ENCODE data around the gene AP2A2.

AP2A2 gene

DNA sequence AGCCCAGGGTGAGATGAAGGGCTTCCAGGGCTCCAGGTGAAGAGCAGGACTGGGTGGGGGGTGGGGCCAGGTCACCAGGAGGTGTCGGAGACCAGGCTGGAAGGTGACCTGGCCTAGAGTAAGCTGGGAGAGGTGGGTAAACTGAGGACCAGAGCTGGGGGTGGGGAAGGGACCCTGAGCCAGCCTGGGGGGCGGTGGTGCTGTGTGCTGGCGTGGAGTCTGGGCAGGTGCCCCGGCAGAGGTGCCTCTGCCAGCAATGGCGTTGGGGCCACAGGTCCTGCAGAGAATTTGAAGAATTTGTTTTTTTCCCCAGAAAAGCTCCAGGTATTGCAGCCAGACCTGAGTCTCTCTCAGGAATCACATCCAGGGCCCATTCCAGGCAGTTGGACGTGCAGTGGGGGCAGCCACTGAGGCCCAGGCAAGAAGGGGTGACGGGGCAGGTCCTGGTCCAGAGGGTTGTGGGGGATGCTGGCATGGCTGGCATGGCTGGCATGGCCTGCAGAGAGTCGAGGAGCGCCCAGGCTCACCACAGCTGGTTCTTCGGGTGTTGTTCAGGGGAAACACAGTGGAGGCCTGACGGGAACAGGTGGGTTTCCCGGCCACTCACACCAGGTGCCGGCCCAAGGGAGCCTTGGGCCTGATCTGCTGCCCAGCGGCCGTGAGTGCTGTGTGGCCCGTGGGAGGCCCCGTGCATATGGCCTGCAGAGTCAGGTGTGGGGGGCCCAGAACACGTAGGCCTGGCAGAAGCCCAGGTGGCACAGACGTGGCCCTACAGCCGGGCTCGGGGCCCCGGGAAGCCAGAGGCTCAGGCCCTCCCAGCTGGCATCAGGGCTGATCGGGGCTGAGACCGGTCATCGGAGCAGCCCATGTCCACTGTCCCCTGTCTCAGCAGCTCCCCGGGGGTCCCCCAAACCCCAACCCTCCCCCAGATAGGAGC, 117.2 kb downstream of the AP2A2 start:
- DNase-seq (ENCODE audit: low read depth), result no peak

DNA sequence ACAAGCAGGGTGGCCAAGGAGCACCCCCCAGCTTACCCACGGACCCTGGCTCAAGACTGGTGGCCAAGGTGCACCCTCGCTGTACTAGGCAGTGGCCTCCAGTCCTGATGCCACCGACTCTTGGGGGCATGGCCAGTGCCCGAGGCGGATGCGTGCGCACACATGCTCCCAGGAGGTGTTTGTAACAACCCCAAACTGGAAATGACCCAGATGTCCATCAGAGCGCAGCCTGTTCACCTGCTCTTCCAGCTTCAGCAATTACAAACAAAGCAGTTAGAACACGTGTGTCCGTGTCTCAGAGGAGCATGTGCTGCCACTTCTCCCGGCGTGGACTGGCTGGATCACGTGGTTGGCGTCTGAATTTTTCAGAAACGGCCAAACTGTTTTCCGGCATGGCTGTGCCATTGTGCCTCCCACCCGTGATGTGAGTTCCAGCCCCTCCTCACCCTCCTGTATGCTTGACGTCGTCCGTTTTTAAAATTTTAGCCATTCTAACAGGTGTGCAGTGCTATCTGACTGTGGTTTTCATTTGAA, 118.0 kb downstream of the AP2A2 start:
- DNase-seq (ENCODE audit: low read depth), result no peak

DNA sequence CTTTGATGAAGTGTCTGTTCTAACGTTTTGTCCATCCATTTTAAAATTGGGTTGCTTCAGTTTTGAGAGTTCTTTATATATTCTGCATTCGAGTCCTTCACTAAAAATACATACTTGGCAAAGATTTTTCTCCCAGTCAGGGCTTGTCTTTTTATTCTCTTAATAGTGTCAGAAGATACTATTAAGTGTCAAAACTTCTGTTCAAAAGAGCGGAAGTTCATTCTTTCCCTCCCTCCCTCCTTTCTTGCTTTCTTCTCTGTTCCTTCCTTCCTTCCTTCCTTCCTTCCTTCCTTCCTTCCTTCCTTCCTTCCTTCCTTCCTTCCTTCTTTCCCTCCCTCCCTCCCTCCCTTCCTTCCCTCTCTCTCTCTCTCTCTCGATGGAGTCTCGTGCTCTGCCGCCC, 118.5 kb downstream of the AP2A2 start:
- no peak for DNase-seq (ENCODE audit: low read depth)

DNA sequence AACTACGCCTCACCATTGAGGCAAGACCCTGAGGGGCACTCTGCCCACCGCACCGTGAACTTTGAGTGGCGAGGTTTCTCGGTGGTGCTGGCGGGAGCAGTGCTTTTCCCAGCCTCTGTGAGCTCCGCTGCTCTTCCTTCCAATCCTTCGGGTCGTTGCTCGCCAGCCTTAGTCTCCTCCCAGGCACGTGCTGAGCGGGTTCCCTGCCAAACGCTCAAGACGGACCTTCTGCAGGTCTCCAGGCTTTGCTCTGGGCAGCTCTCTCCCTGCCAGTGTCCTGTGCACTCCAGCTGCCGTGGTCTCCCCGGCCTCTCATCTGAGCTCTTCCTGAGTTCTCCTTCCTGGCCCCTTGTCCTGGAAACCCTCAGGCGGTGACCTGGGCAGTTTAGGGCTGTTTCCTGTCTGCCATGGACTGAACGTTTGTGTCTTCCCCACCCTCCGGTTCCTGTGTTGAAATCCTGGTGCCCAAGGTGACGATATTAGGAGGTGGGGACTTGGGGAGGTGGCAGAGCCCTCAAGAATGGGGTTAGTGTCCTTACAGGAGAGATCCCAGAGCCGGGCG, 122.0 kb downstream of the AP2A2 start:
- no peak for DNase-seq (ENCODE audit: low read depth)

DNA sequence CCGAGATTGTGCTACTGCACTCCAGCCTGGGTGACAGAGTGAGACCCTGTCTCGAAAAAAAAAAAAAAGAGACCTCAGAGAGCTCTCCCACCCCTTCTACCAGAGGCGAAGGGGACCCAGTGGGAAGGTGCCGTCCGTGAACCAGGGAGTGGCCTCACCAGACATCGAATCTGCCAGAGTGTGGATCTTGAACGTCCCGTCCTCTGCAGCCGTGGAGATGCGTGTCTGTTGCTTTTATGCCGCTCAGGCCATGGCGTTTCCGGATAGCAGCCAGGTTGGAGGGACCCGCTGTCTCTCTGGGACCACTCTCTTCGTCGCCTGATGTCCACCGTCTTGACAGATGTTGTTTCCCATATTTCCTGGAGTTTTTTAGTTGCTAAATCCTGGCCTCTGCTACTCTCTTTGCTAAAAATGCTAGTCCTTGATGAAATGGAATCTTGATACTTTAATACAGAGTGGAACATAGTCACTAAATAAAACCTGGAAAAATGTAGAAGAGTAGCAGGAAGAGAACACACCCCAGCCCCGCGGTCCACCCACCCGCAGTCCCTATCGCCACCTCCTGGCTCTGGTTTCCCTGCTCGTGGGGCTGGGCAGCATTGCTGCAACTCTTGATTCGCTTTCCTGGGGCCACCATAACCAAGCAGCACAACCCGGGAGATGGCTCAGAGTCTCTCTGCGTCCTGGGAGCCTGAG, 122.9 kb downstream of the AP2A2 start:
- DNase-seq (ENCODE audit: low read depth), result no peak

DNA sequence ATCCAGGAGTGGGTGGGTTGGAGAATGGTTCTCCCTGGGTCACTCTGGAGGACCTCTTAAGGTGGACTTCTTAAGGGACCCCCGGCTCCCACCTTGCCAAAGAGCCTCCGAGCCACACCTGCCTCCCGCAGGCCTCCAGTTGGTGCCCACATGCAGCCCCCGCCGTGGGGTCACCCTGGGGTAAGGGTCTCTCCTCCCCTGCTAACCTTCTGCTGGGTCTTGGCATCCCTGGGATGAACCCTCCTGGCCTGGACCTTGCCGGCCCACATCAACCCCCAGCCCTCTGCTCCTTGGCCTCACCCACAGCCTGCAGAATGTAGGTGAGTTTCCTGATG, 123.4 kb downstream of the AP2A2 start:
- no peak for DNase-seq (ENCODE audit: low read depth)

DNA sequence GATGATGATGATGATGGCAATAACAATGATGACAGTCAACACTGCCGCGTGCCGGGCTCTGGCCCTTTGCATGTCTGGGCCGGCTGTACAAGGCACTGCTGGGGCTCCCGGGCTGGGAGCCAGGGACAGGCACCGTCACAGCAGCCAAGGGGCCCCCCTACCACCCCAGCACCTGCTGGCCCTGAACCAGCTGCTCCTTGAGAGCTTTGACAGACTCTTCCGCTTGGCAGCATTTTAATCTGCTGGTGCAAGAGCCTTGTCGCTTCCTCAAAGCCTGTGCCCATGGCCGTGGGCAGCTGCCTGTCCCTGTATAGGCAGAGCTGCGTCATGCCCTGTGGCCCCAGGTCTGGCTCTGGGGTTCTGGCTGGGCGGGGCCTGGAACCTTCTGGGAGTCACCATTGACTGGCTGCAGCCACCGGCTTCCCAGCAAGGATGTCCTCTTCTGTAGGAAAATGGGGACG, 123.8 kb downstream of the AP2A2 start:
- no peak for DNase-seq (ENCODE audit: low read depth)

DNA sequence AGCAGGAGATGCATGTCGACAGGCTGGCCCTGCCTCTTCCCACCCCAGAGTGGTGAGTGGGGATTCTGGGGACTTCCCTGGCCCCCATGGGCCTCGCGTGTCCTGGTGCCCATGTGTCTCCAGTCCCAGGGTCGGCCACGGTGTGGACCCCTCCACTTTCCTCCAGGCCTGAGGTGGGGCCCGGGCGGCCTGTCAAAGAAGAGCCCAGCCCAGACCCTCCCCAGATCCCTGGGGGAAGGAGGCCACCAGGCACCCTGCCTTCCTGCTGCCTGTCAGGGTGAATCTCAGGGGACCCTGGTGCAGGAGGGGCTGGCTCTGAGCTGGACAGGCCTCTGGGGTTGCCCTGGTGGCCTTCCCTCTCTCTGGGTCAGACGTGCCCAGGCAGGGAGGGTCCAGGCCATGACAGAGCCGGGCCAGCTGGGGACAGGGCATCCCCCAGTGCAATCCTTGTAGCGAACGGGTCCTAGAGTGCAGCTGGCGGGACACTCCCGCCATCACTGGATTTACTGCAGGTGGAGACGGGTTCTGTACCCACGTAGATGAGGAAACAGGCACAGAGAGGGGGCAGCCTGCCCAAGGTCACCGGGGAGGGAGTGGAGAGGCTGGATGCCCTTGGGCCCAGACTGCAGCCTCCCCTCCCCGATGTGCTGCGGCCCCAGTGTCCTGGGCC, 124.4 kb downstream of the AP2A2 start:
- no peak for DNase-seq (ENCODE audit: low read depth)

DNA sequence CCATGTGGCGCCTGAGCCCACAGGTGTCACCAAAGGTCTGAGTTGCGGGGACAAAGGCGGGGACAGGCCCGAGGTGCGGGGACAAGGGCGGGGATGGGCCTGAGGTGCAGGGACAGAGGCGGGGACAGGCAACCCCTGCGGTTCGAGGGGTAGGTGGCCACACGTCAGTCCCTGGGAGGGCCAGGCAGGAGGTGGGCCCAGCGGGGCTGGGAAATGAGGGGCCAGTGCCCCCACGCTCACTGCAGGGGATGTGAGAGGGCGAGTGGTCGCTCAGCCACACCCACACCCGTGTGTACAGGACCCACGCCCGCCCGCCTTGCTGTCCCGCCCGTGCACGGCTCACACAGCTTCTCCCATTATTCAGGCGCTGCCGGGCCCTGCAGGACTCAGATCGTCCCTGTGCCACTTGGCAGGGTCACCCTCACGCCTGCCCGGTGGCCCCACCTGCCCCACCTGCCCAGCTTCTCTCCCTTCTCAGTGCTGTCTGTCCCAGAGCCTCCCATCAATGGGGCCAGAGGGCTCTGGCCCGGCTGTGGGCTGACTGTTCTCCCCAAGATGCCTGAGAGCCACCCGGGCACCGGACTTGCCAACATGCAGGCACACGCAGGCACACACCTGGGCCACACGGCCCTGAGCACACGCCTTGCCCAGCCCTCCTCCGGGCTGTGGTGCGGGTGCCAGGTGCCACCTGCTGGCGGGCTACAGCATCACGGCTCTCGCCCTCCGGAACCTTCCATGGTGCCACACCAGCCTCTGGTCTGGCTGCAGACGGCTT, 125.1 kb downstream of the AP2A2 start:
- DNase-seq (ENCODE audit: low read depth), result peak; percentile 59

DNA sequence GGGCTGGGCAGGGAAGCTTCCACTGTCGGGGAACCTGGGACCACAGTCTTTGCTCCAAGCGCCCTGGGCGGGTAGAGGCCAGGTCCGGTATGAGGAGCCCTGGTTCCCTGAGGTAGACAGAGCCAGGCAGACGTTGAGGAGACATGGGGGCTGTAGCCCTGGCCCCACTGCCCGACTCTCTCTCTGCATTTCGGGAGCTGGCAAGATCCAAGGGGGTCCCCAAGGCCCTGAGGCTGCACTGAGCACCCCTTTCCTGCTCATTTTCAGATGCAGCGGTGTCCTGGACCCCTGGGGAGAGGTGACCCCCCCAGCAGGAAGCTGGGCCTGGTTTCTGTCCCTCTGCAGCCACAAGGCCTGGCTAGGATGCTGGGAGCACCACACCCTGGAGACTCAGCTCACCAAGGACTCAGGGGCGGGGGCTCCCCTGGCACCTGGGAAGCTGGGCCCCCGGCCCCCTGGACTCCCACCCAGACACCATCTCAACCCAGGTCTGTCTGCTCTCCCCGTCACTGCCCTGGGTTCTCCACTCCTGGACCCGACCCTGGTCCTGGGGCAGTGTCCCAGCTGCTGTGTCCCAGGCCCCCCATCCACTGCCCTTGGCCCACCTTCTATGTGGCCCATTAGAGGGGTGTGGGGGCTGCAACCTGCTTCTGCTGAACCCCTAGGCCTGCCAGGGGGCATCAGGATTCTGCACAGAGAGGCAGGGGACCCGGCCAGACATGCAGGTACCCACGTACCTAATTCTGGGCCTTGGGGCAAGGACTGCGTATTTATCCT, 125.9 kb downstream of the AP2A2 start:
- no peak for DNase-seq (ENCODE audit: low read depth)

DNA sequence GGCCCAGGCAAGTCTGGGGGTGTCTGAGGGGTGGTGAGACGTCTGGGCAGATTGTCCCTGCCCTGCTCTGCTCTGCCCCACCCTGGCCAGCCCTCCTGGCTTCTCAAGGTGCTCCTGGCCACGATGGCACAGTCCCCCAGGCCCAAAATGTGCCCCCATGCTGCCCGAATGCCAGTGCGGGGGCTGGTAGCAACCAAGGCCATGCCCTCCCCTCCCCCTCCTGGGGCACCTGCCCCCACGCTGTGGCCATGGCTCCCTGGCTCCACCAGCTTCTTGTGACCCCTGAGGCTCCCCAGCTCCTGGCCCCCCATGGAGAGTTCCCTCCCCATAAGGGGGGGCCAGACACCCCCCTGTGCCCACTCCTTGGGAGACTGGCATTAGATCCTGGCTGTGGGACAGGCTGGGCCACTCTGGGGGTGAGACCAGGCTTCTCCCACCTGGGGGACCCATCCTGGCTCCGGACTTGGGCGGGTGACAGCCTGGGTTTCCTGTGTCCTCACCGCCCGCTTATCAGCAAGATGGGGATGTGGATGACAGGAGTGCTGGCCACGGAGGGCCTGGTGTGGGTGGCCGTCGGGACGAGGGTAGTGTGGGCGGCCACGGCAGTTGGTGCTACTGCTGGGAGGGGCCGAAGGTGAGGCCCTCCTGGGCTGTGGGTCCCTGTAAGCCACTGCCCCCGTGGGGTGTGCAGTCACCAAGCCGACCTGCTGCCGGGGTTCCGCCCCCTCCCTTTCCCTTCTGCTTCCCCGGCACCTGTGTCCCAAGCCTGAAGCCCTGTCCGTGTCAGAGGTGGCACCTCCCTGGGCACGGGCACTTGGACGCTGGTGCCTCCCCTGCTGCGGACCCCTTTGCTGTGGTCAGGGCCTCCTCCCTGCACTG, 126.7 kb downstream of the AP2A2 start:
- DNase-seq (ENCODE audit: low read depth), result no peak

DNA sequence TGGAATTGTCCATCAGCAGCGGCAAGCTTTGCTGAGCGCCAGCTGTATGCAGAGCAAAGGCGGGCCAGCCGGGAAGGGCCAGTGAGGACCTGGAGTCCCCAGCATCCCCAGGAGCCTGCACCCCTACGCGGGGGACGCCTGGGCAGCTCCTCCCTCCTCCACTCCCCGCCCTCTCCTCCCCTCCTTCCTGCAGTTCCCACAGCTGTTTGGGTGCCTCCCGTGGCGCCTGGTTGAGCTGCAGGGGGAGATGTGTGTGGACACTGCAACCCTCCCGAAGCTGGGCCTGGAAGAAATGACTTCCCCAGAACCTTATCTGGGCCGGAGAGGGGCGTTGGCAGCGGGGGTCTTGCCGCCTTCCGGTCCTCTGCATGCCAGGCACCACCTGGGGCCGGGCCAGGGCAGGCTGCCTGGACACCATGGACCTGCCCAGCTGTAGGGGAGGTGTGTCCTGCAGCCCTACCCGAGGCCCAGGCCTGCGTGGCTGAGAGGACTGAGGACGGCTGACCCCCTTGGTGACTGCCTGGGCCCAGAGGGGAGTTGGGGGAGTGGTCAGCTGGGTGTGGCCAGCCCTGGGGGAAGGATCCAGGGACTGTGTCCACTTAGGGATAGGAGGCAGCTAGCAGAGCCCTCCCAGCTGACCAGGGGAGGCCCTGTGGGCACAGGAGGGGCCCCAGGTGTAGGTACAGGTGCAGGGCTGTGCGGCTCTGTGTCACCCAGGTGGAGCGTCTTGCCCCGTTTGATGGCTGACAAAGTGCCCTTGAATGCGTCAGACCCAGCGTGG, 127.6 kb downstream of the AP2A2 start:
- DNase-seq (ENCODE audit: low read depth), result no peak

DNA sequence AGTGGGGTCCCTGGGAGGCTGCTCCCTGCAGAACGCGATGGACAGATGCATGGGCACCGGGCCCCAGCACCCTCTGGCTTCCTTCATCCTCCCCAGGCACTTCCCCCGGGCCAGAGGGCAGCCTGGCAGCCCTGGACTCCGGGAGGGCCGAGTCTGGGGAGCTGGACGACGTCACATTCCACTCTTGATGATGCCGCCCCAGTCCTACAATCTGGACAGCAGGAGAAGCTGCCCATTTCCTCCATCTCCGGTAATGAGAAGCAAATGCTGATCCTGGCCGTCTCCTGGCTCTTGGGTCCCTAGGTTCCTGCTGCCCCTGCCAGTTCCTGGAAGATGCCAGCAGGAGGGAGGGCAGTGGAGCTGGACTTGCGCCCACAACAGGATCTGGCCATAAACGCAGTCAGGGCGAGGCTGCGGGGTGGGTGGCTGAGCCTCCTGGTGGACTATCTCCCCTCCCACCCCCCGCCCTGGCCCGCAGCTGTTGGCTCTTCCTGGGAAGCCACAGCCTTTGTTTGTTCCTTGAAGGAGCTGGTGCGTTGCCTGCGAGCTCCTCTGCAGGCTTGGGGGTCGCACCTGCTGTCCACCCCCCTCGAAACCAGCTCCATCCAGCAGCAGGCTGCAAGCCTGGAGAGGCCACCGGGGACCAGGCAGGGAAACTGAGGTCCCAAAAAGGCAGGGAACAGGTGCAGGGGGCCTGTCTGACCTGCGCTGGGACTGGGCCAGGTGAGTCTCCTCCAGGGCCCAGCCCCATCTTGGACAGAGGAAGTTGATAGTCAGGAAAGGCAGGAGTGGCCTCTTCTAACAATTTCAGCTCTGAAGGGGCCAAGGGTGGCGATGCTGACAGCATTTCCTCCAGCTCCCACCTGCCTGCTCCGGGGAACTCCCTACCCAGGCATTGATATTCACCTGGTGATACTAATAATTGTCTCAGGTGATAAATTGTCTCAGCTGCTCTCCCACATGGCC, 128.8 kb downstream of the AP2A2 start:
- DNase-seq (ENCODE audit: low read depth), result no peak

DNA sequence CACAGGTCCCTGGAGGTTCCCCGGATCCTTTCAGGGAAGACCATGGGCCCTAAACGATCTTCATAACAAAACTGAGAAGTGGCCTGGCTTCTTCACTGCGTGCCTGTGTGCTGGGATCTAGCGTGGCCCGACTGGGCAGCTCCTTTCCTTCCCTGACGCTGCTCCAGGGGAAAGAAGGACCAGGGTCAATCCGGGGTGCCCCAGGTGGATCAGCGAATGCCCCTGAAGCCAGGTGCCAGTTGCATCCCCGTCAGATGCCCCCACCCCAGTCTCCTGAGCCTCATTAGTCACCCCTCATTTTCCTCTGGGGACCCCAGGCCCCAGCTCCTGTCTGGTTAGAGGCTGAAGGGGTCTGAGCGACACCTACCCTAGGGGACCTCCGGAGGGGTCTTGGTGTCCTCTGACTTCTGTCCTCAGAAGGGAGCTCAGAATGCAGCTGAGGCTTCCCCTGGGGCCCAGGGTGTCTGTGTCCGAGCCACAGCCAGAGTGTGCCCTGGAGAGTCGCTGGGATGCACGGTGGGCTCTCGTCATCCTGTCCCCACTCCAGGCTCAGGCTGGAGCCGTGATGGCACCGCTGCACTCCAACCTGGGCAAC, 129.5 kb downstream of the AP2A2 start:
- DNase-seq (ENCODE audit: low read depth), result no peak

DNA sequence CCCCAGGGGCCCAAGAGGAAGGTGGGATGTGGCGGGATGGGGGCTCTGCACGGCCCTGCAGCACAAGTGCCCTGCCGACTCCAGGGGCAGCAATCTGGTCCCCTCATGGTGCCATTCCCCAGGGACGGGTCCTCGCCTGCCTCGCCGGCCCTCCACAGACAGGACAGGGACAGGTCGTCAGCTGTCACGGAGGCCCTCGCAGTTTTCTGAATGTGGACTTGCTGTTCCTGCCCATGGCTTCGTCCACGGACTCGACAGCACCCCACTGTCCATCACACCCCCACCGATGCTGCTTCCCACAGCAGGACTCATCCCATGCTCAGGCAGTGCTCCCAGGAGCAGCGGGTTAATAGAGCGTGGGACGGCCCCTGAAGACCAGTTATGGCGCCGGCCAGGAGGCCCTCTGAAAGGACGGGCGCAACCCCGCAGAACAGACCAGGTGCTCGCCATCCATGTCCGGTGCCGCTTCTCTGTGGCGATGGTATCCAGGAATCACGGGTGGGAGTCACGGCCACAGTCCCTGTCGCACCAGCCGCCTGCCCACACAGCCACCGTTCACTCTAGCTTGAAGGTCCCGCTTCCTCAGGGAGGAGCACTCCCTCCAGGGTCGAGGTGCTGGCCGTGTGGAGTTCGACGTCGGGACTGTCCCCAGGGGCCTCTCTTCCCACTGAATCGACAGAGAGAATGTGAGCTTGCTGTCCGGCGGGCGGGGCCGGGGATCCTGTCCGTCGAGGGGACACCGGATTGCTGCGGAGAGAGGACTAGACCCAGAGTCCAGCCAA, 130.5 kb downstream of the AP2A2 start:
- no peak for DNase-seq (ENCODE audit: low read depth)

DNA sequence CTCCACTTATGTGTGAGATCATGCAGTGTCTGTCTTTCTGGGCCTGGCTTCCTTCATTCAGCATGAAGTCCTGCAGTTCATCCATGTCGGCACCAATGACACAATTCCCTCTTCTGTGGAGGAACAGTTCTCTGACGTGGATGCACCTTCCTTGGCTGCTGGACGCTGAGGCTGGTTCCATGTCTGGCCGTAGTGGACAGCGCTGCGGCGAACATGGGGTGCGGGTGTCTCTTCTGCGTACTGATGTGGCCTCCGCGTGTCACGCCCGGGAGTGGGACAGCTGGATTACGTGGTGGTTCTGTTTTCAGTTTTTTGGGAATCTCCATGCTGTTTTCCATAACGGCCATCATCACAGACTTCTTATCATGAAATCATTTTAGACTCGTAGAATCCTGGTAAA, 132.1 kb downstream of the AP2A2 start:
- no peak for DNase-seq (ENCODE audit: low read depth)

Data from stimulated activated CD4-positive, alpha-beta T cell treated with anti-CD3 and anti-CD28 coated beads, Interleukin-2, amount 100 ng/mL, for 4 hours (primary cell).